Spinal cord (tissue), 10 donors: ENCODE results near the gene CEP89. TPM values are rescaled to one million over a fixed set of nuclear protein-coding genes. Genes with fewer than 3 reads are reported as not detected.

Source experiments
- DNase-seq, 6 donors: peaks; one replicate each; pipeline versions ENCODE4 v3.0.0 to v3.0.0-alpha.2; 2013 to 2015; ENCODE audit warnings: low spot score in 6 of 6, low read depth in 4 of 6
- H3K27ac ChIP-seq: one replicate; pipeline ENCODE4 v1.5.1; 2013; ENCODE audit warnings: low read depth, low read length, control low read depth
- H3K27me3 ChIP-seq: one replicate; pipeline ENCODE4 v1.6.1; 2013; ENCODE audit warnings: low read length; ENCODE audit not compliant: control insufficient read depth, insufficient read depth
- H3K36me3 ChIP-seq: one replicate; pipeline ENCODE4 v1.6.1; 2013; ENCODE audit warnings: low read length; ENCODE audit not compliant: control insufficient read depth, insufficient read depth
- H3K4me1 ChIP-seq: one replicate; pipeline ENCODE4 v1.6.1; 2013; ENCODE audit warnings: low read length; ENCODE audit not compliant: control insufficient read depth, insufficient read depth
- H3K4me3 ChIP-seq: one replicate; pipeline ENCODE4 v1.5.1; 2013; ENCODE audit warnings: low read depth, low read length, control low read depth
- H3K9me3 ChIP-seq: one replicate; pipeline ENCODE4 v1.6.1; 2013; ENCODE audit warnings: low read length; ENCODE audit not compliant: control insufficient read depth, insufficient read depth
- WGBS: methylation state at CpG from one replicate; pipeline ENCODE4 v1.1.5; 2013; ENCODE audit warnings: missing lambda C conversion rate; ENCODE audit not compliant: insufficient coverage; 5-methylcytosine and 5-hydroxymethylcytosine counted together
- polyA plus RNA-seq, 2 donors: library from polyadenylated mRNA; unstranded; fragments of 120-200 nt; gene quantifications; one replicate each; pipeline ENCODE4 v1.2.1, GENCODE V29; 2013; ENCODE audit not compliant: insufficient read length in 2 of 2
- total RNA-seq, 2 donors: library from RNA; depleted of rRNA in 1 of 2; stranded (reverse); fragments of 120-200 nt in 1 of 2; fragments of >200 nt in 1 of 2; gene quantifications; one replicate each; pipeline versions ENCODE4 v1.2.3 to v1.2.4, GENCODE V29; 2013 to 2014
- donor health status: healthy.

CEP89 gene
- total and polyA plus RNA-seq, 4 donors: 9.0 to 41.8 (median 26.3) TPM

DNA sequence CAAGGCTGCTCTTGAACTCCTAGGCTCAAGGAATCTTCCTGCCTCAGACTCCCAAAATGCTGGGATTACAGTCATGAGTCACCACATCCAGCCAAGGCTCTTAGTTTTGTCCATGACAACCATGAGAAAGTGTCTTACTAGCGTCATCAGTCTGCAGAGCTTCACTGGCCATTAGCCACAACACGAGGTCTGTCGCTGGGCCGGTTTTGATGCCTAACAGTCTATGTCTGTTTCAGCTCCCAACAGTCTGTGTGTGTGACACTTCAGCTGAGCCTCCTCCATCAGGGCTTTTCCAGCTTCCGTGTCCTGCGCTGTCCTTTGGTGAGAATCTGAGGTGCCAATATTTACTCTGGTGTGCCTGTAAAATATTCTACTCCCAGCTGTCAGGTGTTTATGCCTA, 47.6 kb downstream of the CEP89 start:
- Histone ChIP-seq H3K9me3 (no peaks in the 10 kb centered on the region), H3K27ac (no peak overlapping the region), H3K4me3 (no peak overlapping the region), H3K4me1 (no peaks in the 10 kb centered on the region), H3K27me3 (no peaks in the 10 kb centered on the region), H3K36me3 (peaks cover 76% of the 10 kb centered on the region)
- DNase-seq: no peak
- 96% methylated on average over 5 of the region's 6 CpGs for WGBS

DNA sequence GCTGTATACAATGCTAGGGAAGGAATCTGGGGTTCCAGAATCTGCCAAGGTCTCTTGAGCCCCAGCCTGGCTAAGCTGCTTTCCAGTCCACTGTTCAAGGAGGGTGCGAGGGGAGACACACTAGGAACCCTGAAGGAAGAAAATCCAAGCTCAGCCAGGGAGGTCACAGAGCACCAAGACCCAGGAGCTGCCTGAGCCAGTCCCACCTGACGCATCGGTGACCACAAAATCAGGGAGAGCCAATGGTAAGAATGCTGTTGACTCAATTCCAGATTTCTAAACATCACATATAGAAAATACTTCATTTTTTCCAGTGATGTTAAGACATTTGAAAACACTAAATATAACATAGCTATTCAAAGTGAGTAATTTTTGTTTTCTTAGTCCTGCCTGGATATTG, 50.1 kb downstream of the CEP89 start:
- Histone ChIP-seq H3K9me3 (no peaks in the 10 kb centered on the region), H3K36me3 (peaks cover 63% of the 10 kb centered on the region)
- 100% methylated on average over 1 of the region's 3 CpGs for WGBS

DNA sequence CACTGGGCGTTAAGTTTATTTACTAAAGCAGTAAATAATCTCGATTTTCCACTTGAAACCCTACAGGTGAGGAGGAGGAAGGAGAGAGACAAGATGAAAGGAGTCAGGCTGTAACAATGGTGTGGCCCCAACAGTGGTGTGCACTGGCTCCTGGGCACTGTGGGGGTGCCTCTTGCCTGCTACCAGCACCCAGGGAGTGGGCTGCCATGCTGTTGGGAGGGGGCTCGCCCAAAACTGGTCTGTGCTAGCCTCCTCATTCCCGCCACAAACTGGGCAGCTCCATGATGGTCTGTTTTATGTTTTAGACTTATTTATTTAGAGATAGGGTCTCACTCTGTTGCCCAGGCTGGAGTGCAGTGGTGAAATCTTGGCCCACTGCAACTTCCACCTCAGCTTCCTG, 52.4 kb downstream of the CEP89 start:
- H3K36me3 ChIP-seq: peaks cover 63% of the 10 kb centered on the region
- no peak for DNase-seq
- no peak overlapping the region for H3K27ac ChIP-seq
- H3K9me3 ChIP-seq: no peaks in the 10 kb centered on the region
- H3K27me3 ChIP-seq: no peaks in the 10 kb centered on the region
- 100% methylated on average over 2 of the region's 4 CpGs for WGBS
- H3K4me3 ChIP-seq: no peak overlapping the region
- no peaks in the 10 kb centered on the region for H3K4me1 ChIP-seq

More for the DNA sequence above, 50.1 kb downstream of the CEP89 start:
- no peak overlapping the region for H3K27ac ChIP-seq
- no peaks in the 10 kb centered on the region for H3K4me1 ChIP-seq
- no peak overlapping the region for H3K4me3 ChIP-seq
- no peaks in the 10 kb centered on the region for H3K27me3 ChIP-seq
- DNase-seq: no peak

DNA sequence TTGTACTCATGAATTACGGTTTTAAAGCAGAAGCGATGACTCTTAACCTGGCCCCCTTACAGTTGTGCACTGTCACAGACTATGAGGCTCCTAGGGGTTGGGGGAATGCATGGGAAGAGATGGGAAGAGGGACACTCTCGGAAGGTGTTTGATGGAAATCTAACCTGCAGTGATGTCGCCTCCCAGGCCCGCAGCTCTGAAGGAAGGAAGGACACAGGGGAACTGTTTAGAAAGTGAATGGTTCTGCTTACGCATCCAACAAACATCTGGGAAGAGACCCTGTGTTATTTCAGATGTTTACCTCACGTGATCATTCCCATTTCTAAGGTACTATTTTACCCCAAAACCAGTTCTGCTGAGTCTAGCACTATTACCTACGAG, 54.2 kb downstream of the CEP89 start:
- Histone ChIP-seq H3K27me3 (no peaks in the 10 kb centered on the region), H3K9me3 (no peaks in the 10 kb centered on the region), H3K36me3 (peaks cover 56% of the 10 kb centered on the region), H3K27ac (no peak overlapping the region), H3K4me1 (no peaks in the 10 kb centered on the region), H3K4me3 (no peak overlapping the region)
- 78% methylated on average over 4 of the region's 8 CpGs for WGBS
- DNase-seq: no peak

DNA sequence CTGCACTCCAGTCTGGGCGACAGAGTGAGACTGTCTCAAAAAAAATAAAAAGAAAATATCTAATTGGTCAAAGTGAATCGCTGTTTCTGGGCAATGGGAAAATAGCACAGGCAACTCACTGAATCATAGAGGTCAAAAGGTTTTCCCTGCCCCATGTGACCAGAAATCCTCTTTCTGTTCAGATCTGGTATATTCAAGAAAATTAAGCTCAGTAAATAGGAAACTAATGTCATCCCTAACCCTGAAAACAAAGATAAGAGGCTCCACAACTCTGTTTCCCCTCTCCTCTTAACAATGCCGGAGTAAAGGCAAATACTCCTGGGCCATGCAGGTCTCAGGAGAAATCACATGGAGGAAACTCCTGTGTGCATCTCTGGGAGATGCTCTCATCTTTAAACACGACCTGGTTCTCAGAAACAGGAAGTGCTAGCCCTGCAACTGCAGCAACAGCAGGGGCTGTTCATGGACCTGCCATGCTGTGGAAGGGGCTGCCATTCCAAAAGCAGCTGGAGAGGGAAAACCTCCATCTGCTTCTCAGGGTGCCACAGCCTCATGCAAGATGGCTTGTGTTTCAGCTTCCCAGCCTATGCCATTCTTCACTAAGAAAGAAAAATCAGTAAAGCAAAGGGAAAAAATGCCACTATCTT, 54.7 kb downstream of the CEP89 start:
- no peak overlapping the region for H3K4me3 ChIP-seq
- no peaks in the 10 kb centered on the region for H3K27me3 ChIP-seq
- no peaks in the 10 kb centered on the region for H3K4me1 ChIP-seq
- WGBS: 73% methylated on average over 2 of the region's 4 CpGs
- H3K36me3 ChIP-seq: peaks cover 51% of the 10 kb centered on the region
- H3K9me3 ChIP-seq: no peaks in the 10 kb centered on the region
- peak in 1 of 6 donors; percentile 40 for DNase-seq
- H3K27ac ChIP-seq: no peak overlapping the region

DNA sequence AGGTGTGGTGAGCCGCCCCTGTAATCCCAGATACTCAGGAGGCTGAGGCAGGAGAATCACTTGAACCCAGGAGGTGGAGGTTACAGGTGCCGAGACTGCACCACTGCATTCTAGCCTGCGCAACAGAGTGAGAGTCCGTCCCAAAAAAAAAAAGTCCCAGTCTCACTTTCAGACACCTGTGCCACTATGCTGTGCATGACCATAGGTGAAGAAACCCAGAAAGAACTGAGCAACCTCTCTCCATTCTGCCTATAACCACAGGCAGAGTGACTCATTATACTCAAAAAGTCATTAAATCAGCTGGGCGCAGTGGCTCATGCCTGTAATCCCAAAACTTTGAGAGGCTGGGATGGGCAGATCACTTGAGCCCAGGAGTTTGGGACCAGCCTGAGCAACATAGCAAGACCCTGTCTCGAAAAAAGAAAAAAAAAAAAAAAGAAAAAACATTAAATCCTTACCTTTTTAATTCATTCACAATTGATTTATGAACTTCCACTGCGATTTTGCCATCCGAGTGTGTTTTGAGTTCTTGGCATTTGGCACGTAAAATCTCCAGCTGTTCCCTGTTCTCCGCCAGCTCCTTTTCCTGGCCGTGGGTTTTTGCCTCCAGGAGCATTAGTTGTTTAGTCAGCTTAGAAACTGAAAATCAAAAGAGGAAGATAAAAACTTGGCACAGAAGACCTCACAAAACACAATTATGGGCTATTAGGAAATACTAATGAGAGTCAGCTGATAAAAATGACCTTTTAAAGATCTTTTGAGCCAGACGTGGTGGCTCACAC, 56.7 kb downstream of the CEP89 start:
- Histone ChIP-seq H3K4me1 (no peaks in the 10 kb centered on the region), H3K27me3 (no peaks in the 10 kb centered on the region), H3K36me3 (peaks cover 48% of the 10 kb centered on the region), H3K4me3 (no peak overlapping the region), H3K27ac (no peak overlapping the region), H3K9me3 (no peaks in the 10 kb centered on the region)
- DNase-seq: peak in 1 of 6 donors; percentile 6
- WGBS: 73% methylated on average over 7 of the region's 12 CpGs

DNA sequence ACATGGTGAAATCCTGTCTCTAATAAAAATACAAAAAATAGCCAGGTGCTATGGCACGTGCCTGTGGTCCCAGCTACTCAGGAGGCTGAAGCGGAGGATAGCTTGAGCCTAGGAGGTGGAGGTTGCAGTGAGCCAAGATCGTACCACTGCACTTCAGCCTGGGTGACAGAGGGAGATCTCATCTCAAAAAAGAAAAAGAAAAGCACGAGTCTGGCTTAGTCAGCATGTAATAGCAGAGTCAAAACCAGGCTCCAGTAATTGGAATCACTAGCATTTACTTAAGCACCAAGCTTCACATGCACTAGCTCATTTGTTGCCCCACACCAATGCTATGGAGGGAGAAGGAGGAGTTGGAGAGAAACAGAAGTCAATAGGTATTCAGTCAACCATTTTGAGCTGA, 60.3 kb downstream of the CEP89 start:
- Histone ChIP-seq H3K27ac (no peak overlapping the region), H3K4me3 (no peak overlapping the region), H3K4me1 (no peaks in the 10 kb centered on the region), H3K9me3 (no peaks in the 10 kb centered on the region), H3K27me3 (no peaks in the 10 kb centered on the region), H3K36me3 (peaks cover 49% of the 10 kb centered on the region)
- 100% methylated on average over 3 of the region's 4 CpGs for WGBS
- no peak for DNase-seq

DNA sequence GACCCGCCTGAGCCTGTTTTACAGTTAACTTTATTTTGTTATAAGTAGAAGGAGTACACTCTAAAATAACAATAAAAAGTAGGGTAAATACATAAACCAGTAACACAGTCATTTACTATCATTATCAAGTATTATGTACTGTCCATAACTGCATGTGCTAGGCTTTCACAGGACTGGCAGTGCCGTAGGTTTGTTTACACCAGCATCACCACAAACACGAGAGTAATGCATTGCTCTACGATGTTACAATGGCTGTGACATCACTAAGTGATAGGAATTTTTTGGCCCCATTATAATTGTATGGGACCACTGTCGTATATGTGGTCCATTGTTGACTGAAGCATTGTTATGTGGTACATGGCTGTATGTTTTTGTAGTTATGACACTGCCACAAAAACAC, 60.9 kb downstream of the CEP89 start:
- DNase-seq: no peak
- H3K36me3 ChIP-seq: peaks cover 47% of the 10 kb centered on the region
- WGBS: no CpG with 5 or more reads among the region's 5 CpGs
- no peak overlapping the region for H3K4me3 ChIP-seq
- H3K9me3 ChIP-seq: no peaks in the 10 kb centered on the region
- no peak overlapping the region for H3K27ac ChIP-seq
- H3K27me3 ChIP-seq: no peaks in the 10 kb centered on the region
- H3K4me1 ChIP-seq: no peaks in the 10 kb centered on the region

DNA sequence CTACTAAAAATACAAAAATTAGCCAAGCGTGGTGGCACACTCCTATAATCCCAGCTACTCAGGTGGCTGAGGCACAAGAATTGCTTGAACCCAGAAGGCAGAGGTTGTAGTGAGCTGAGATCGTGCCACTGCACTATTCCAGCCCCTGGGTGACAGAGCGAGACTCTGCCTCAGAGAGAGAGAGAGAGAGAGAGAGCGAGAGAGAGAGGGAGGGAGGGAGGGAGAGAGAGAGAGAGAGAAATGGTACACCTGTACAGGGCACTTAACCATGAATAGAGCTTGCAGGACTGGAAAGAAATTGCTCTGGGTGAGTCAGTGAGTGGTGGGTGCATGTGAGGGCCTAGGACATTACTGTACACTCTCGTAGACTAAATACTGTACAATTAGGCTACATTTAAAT, 61.7 kb downstream of the CEP89 start:
- peaks cover 1% of the 10 kb centered on the region for H3K9me3 ChIP-seq
- H3K27me3 ChIP-seq: no peaks in the 10 kb centered on the region
- DNase-seq: no peak
- peaks cover 41% of the 10 kb centered on the region for H3K36me3 ChIP-seq
- H3K4me1 ChIP-seq: no peaks in the 10 kb centered on the region
- H3K27ac ChIP-seq: no peak overlapping the region
- no peak overlapping the region for H3K4me3 ChIP-seq
- WGBS: 100% methylated on average over 1 of the region's 5 CpGs

DNA sequence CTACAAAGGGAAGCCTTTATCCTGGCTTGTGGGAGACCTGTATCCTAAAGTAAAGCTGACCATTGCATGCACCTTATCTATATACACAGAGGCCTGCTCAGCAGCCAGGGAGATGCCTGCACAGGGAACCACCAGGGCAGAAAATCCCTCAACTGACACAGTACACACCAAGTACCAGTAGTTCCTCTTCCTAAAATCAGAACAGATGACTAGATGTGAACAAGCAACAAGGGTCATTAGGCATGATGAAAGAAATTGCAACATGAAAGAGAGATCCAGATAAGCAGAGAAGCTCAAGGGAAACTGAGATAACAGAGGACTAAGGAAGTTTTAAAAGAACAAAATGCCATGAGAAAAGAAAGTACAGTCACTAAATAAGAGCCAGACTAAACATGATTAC, 62.5 kb downstream of the CEP89 start:
- peaks cover 4% of the 10 kb centered on the region for H3K9me3 ChIP-seq
- H3K27ac ChIP-seq: no peak overlapping the region
- no peak overlapping the region for H3K4me3 ChIP-seq
- no peak for DNase-seq
- H3K4me1 ChIP-seq: no peaks in the 10 kb centered on the region
- H3K27me3 ChIP-seq: no peaks in the 10 kb centered on the region
- H3K36me3 ChIP-seq: peaks cover 34% of the 10 kb centered on the region
